Memory B cell (primary cell): ENCODE results near the gene GRK3.

Experiments used
- ATAC-seq: fragments of 150-1000 bp; cut with Tn5 transposase; 2 replicates; pipeline ENCODE4 v1.10.0; 2021; ENCODE audit warnings: low read depth, mild to moderate bottlenecking, moderate library complexity
- DNase-seq, 2 donors: peaks; one replicate each; pipeline ENCODE4 v3.0.0; 2022; ENCODE audit warnings: low spot score in 2 of 2
- H3K27ac Mint-ChIP-seq: one replicate; pipeline ENCODE4 v1.8.0; 2022; ENCODE audit warnings: mild to moderate bottlenecking, moderate library complexity, mixed read lengths
- H3K27me3 Mint-ChIP-seq: one replicate; pipeline ENCODE4 v1.8.0; 2022; ENCODE audit warnings: mixed read lengths
- H3K36me3 Mint-ChIP-seq: one replicate; pipeline ENCODE4 v1.8.0; 2022; ENCODE audit warnings: mild to moderate bottlenecking, mixed read lengths
- H3K4me1 Mint-ChIP-seq: one replicate; pipeline ENCODE4 v1.8.0; 2022; ENCODE audit warnings: mixed read lengths
- H3K4me3 Mint-ChIP-seq: one replicate; pipeline ENCODE4 v1.8.0; 2022; ENCODE audit warnings: mild to moderate bottlenecking, moderate library complexity, mixed read lengths
- H3K9me3 Mint-ChIP-seq: one replicate; pipeline ENCODE4 v1.8.0; 2022; ENCODE audit warnings: mixed read lengths

GRK3 gene

GRCh38 chr22:25680956-25681355, 116.5 kb downstream of the GRK3 start:
- Mint-ChIP-seq H3K27me3 (no peaks in the 10 kb centered on the region), H3K4me3 (no peak overlapping the region), H3K36me3 (peaks cover 21% of the 10 kb centered on the region), H3K4me1 (no peaks in the 10 kb centered on the region), H3K27ac (no peak overlapping the region), H3K9me3 (no peaks in the 10 kb centered on the region)
- ATAC-seq (no peak), DNase-seq (no peak)

GRCh38 chr22:25682109-25682508, 117.6 kb downstream of the GRK3 start:
- H3K27ac Mint-ChIP-seq, result no peak overlapping the region
- H3K36me3 Mint-ChIP-seq, result peaks cover 25% of the 10 kb centered on the region
- no peaks in the 10 kb centered on the region for H3K9me3 Mint-ChIP-seq
- DNase-seq (no peak), ATAC-seq (no peak)
- no peaks in the 10 kb centered on the region for H3K27me3 Mint-ChIP-seq
- H3K4me1 Mint-ChIP-seq, result no peaks in the 10 kb centered on the region
- H3K4me3 Mint-ChIP-seq, result no peak overlapping the region

- Mint-ChIP-seq H3K4me1 (peaks cover 7% of the 10 kb centered on the region), H3K4me3 (no peak overlapping the region), H3K36me3 (peaks cover 18% of the 10 kb centered on the region), H3K9me3 (no peaks in the 10 kb centered on the region), H3K27me3 (no peaks in the 10 kb centered on the region), H3K27ac (peak overlapping the region; percentile 69)
- ATAC-seq, result no peak
- DNase-seq, result no peak
These were observed 124.2 kb downstream of the GRK3 start for GRCh38 chr22:25688627-25689026.

- Mint-ChIP-seq H3K36me3 (peaks cover 17% of the 10 kb centered on the region), H3K27me3 (no peaks in the 10 kb centered on the region), H3K27ac (peak overlapping the region; percentile 86), H3K9me3 (no peaks in the 10 kb centered on the region), H3K4me3 (no peak overlapping the region), H3K4me1 (peaks cover 7% of the 10 kb centered on the region)
- ATAC-seq (no peak), DNase-seq (no peak)
These were observed 125.2 kb downstream of the GRK3 start for GRCh38 chr22:25689631-25690030.

- peaks cover 23% of the 10 kb centered on the region for H3K36me3 Mint-ChIP-seq
- H3K27me3 Mint-ChIP-seq, result no peaks in the 10 kb centered on the region
- H3K4me3 Mint-ChIP-seq, result no peak overlapping the region
- no peaks in the 10 kb centered on the region for H3K9me3 Mint-ChIP-seq
- DNase-seq (no peak), ATAC-seq (peak; percentile 47)
- peaks cover 7% of the 10 kb centered on the region for H3K4me1 Mint-ChIP-seq
- peak overlapping the region; percentile 86 for H3K27ac Mint-ChIP-seq
These were observed 126.3 kb downstream of the GRK3 start for GRCh38 chr22:25690798-25691197.

GRCh38 chr22:25692397-25693267, 128.2 kb downstream of the GRK3 start:
- H3K36me3 Mint-ChIP-seq, result peaks cover 28% of the 10 kb centered on the region

GRCh38 chr22:25693268-25693565, 128.7 kb downstream of the GRK3 start:
- H3K4me3 Mint-ChIP-seq, result no peak overlapping the region
- no peak overlapping the region for H3K27ac Mint-ChIP-seq
- peaks cover 32% of the 10 kb centered on the region for H3K36me3 Mint-ChIP-seq
- H3K9me3 Mint-ChIP-seq, result no peaks in the 10 kb centered on the region
- ATAC-seq (no peak), DNase-seq (no peak)
- peaks cover 10% of the 10 kb centered on the region for H3K4me1 Mint-ChIP-seq
- no peaks in the 10 kb centered on the region for H3K27me3 Mint-ChIP-seq

More at GRCh38 chr22:25692397-25693267, 128.2 kb downstream of the GRK3 start:
- no peak for ATAC-seq
- no peaks in the 10 kb centered on the region for H3K9me3 Mint-ChIP-seq
- no peak for DNase-seq
- H3K4me3 Mint-ChIP-seq, result no peak overlapping the region
- H3K4me1 Mint-ChIP-seq, result peaks cover 7% of the 10 kb centered on the region
- no peaks in the 10 kb centered on the region for H3K27me3 Mint-ChIP-seq
- peak overlapping the region; percentile 86 for H3K27ac Mint-ChIP-seq

- H3K4me3 Mint-ChIP-seq, result no peak overlapping the region
- H3K36me3 Mint-ChIP-seq, result peaks cover 34% of the 10 kb centered on the region
- no peaks in the 10 kb centered on the region for H3K9me3 Mint-ChIP-seq
- peak overlapping the region; percentile 71 for H3K27ac Mint-ChIP-seq
- ATAC-seq (no peak), DNase-seq (no peak)
- H3K27me3 Mint-ChIP-seq, result no peaks in the 10 kb centered on the region
- H3K4me1 Mint-ChIP-seq, result peaks cover 15% of the 10 kb centered on the region
These were observed 129.9 kb downstream of the GRK3 start for GRCh38 chr22:25694196-25694907.

GRCh38 chr22:25695146-25695545, 130.7 kb downstream of the GRK3 start:
- DNase-seq (no peak), ATAC-seq (no peak)
- H3K4me3 Mint-ChIP-seq, result no peak overlapping the region
- H3K9me3 Mint-ChIP-seq, result no peaks in the 10 kb centered on the region
- peaks cover 13% of the 10 kb centered on the region for H3K4me1 Mint-ChIP-seq
- no peak overlapping the region for H3K27ac Mint-ChIP-seq
- peaks cover 36% of the 10 kb centered on the region for H3K36me3 Mint-ChIP-seq
- no peaks in the 10 kb centered on the region for H3K27me3 Mint-ChIP-seq

- Mint-ChIP-seq H3K27me3 (no peaks in the 10 kb centered on the region), H3K27ac (peak overlapping the region; percentile 91), H3K36me3 (peaks cover 34% of the 10 kb centered on the region), H3K4me3 (no peak overlapping the region), H3K4me1 (peaks cover 8% of the 10 kb centered on the region), H3K9me3 (no peaks in the 10 kb centered on the region)
- no peak for DNase-seq
- ATAC-seq, result no peak
These were observed 132.3 kb downstream of the GRK3 start for GRCh38 chr22:25696763-25697162.

- Mint-ChIP-seq H3K4me1 (peaks cover 10% of the 10 kb centered on the region), H3K9me3 (no peaks in the 10 kb centered on the region), H3K27ac (peak overlapping the region; percentile 91), H3K36me3 (peaks cover 34% of the 10 kb centered on the region), H3K27me3 (no peaks in the 10 kb centered on the region), H3K4me3 (no peak overlapping the region)
- no peak for ATAC-seq
- no peak for DNase-seq
These were observed 132.7 kb downstream of the GRK3 start for GRCh38 chr22:25697181-25697664.

GRCh38 chr22:25697978-25698377, 133.5 kb downstream of the GRK3 start:
- no peaks in the 10 kb centered on the region for H3K9me3 Mint-ChIP-seq
- H3K4me1 Mint-ChIP-seq, result peaks cover 10% of the 10 kb centered on the region
- H3K27me3 Mint-ChIP-seq, result no peaks in the 10 kb centered on the region
- H3K36me3 Mint-ChIP-seq, result peaks cover 34% of the 10 kb centered on the region
- H3K27ac Mint-ChIP-seq, result peak overlapping the region; percentile 91
- H3K4me3 Mint-ChIP-seq, result no peak overlapping the region
- no peak for DNase-seq
- ATAC-seq, result no peak

- ATAC-seq (no peak), DNase-seq (no peak)
- Mint-ChIP-seq H3K4me1 (peaks cover 10% of the 10 kb centered on the region), H3K27me3 (no peaks in the 10 kb centered on the region), H3K9me3 (no peaks in the 10 kb centered on the region), H3K36me3 (peaks cover 34% of the 10 kb centered on the region), H3K27ac (peak overlapping the region; percentile 91), H3K4me3 (no peak overlapping the region)
These were observed 134.0 kb downstream of the GRK3 start for GRCh38 chr22:25698461-25698860.

- ATAC-seq, result no peak
- Mint-ChIP-seq H3K9me3 (no peaks in the 10 kb centered on the region), H3K4me1 (peaks cover 10% of the 10 kb centered on the region), H3K4me3 (no peak overlapping the region), H3K27me3 (no peaks in the 10 kb centered on the region), H3K27ac (peak overlapping the region; percentile 91), H3K36me3 (peaks cover 38% of the 10 kb centered on the region)
- no peak for DNase-seq
These were observed 134.5 kb downstream of the GRK3 start for GRCh38 chr22:25698978-25699377.
